Islet precursor cell (in vitro differentiated cells): Measurements from ENCODE around the gene SMIM23.

Experiments used
- DNase-seq: peaks from one replicate; pipeline ENCODE4 v3.0.0-alpha.2; 2018

The SMIM23 gene

GRCh38 chr5:171785517-171785916 is at the start of gene SMIM23:
TSS of gene SMIM23 (plus strand) at chr5:171785817. CDS start at chr5:171785872, 55 bp downstream.
- no peak for DNase-seq

GRCh38 chr5:171736976-171737891 is 48.4 kb upstream of the SMIM23 start:
- peak; percentile 23 for DNase-seq

GRCh38 chr5:171738501-171738900 is 47.1 kb upstream of the SMIM23 start:
- peak; percentile 31 for DNase-seq

- DNase-seq: no peak
Observed at GRCh38 chr5:171739271-171739670, 46.3 kb upstream of the SMIM23 start.

GRCh38 chr5:171743436-171744076 is 42.1 kb upstream of the SMIM23 start:
- DNase-seq: no peak

GRCh38 chr5:171744264-171744663 is 41.4 kb upstream of the SMIM23 start:
- no peak for DNase-seq

- no peak for DNase-seq
Observed at GRCh38 chr5:171744882-171745281, 40.7 kb upstream of the SMIM23 start.

- DNase-seq: no peak
Observed at GRCh38 chr5:171745602-171746001, 40.0 kb upstream of the SMIM23 start.

- no peak for DNase-seq
Observed at GRCh38 chr5:171747061-171747859, 38.4 kb upstream of the SMIM23 start.

- no peak for DNase-seq
Observed at GRCh38 chr5:171748720-171749119, 36.9 kb upstream of the SMIM23 start.

GRCh38 chr5:171749365-171749764 is 36.3 kb upstream of the SMIM23 start:
- no peak for DNase-seq

GRCh38 chr5:171750311-171750788 is 35.3 kb upstream of the SMIM23 start:
- DNase-seq: peak; percentile 63

GRCh38 chr5:171755354-171755821 is 30.2 kb upstream of the SMIM23 start:
- peak; percentile 33 for DNase-seq

GRCh38 chr5:171757853-171758535 is 27.6 kb upstream of the SMIM23 start:
- DNase-seq: peak; percentile 0

- no peak for DNase-seq
Observed at GRCh38 chr5:171759777-171760176, 25.8 kb upstream of the SMIM23 start.

GRCh38 chr5:171762021-171762608 is 23.5 kb upstream of the SMIM23 start:
- peak; percentile 13 for DNase-seq

- peak; percentile 28 for DNase-seq
Observed at GRCh38 chr5:171762903-171763302, 22.7 kb upstream of the SMIM23 start.

- DNase-seq: peak; percentile 40
Observed at GRCh38 chr5:171764265-171764664, 21.4 kb upstream of the SMIM23 start.

GRCh38 chr5:171766875-171767274 is 18.7 kb upstream of the SMIM23 start:
- DNase-seq: no peak

- DNase-seq: no peak
Observed at GRCh38 chr5:171770153-171770552, 15.5 kb upstream of the SMIM23 start.

- no peak for DNase-seq
Observed at GRCh38 chr5:171771856-171772255, 13.8 kb upstream of the SMIM23 start.

- no peak for DNase-seq
Observed at GRCh38 chr5:171773106-171773505, 12.5 kb upstream of the SMIM23 start.
